ENCODE results near the gene ADAMTS2.

DNA sequence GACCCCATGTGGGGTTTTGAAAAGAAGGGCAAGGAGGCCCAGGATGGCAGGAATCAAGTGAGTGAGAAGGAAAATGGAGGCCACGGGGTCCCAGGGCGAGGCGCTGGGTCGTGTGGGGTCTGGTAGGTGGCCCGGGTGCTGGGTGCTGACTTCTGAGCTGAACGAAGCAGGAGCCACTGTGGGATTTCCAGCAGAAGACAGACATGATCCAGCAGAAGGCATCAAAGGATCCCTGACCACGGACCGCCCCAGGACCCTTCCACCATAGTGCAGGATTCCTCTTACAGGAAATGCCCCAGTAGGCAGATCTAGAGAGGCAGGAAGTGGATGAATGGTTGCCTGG lies 106.7 kb downstream of the ADAMTS2 start:
- no peak for TF ChIP-seq EZH2 (IDR thresholded peaks at IDR 0.05)
- no peak for TF ChIP-seq POLR2AphosphoS5 (IDR thresholded peaks at IDR 0.05; ENCODE audit: borderline replicate concordance, low read depth, low read length)
